ENCODE data around the gene CBARP.

Gene CBARP

GRCh38 chr19:1237027-1237659, 662 bp downstream of the CBARP start:
- CTCF ChIA-PET, result interaction anchor here (0.9 to 1.6 kb wide), 3 partner anchors 12 to 124 kb away, joined by 5 to 7 read pairs (median 5); no protein-coding TSS in a partner anchor
- no peak for DNase-seq (ENCODE audit: low read depth, low spot score)
- no peak for TF ChIP-seq CTCF (IDR thresholded peaks at IDR 0.05; ENCODE audit: insufficient read depth, low read length, missing control alignments)
- H3K4me3 ChIP-seq (ENCODE audit: low read depth, low read length), result peak overlapping the region; percentile 74
- POLR2A ChIA-PET, result interaction anchor here (1.0 to 2.1 kb wide), 2 partner anchors 16 to 32 kb away, joined by 4 to 6 read pairs; partner anchors contain the start of gene CIRBP

- peak overlapping the region; percentile 74 for H3K4me3 ChIP-seq (ENCODE audit: low read depth, low read length)
- ChIA-PET CTCF (interaction anchor here (0.9 to 1.6 kb wide), 3 partner anchors 11 to 123 kb away, joined by 5 to 7 read pairs (median 5); no protein-coding TSS in a partner anchor), POLR2A (interaction anchor here (0.5 to 2.1 kb wide), 3 partner anchors 16 to 188 kb away, joined by 3 to 6 read pairs (median 4); partner anchors contain the start of gene CIRBP)
- no peak for DNase-seq (ENCODE audit: low read depth, low spot score)
- no peak for TF ChIP-seq CTCF (IDR thresholded peaks at IDR 0.05; ENCODE audit: insufficient read depth, low read length, missing control alignments)
Observed at GRCh38 chr19:1236576-1236975, 1.2 kb downstream of the CBARP start.

GRCh38 chr19:1235625-1236538, 1.9 kb downstream of the CBARP start:
- TF ChIP-seq CTCF (IDR thresholded peaks at IDR 0.05; ENCODE audit: insufficient read depth, low read length, missing control alignments), result no peak
- no peak for DNase-seq (ENCODE audit: low read depth, low spot score)
- CTCF ChIA-PET, result interaction anchor here (0.9 to 1.6 kb wide), 4 partner anchors 9 to 123 kb away, joined by 5 to 7 read pairs (median 6); no protein-coding TSS in a partner anchor
- POLR2A ChIA-PET, result interaction anchor here (0.5 to 2.1 kb wide), 3 partner anchors 17 to 188 kb away, joined by 3 to 6 read pairs (median 4); partner anchors contain the start of gene CIRBP
- peak overlapping the region; percentile 74 for H3K4me3 ChIP-seq (ENCODE audit: low read depth, low read length)

- POLR2A ChIA-PET, result interaction anchor here (2.1 kb wide), 1 partner anchor 34 kb away, joined by 6 read pairs; the partner anchor contains the start of gene CIRBP
- CTCF ChIA-PET, result interaction anchor here (1.2 kb wide), 1 partner anchor 10 kb away, joined by 7 read pairs; no protein-coding TSS in a partner anchor
- H3K4me3 ChIP-seq (ENCODE audit: low read depth, low read length), result no peak overlapping the region
- TF ChIP-seq CTCF (IDR thresholded peaks at IDR 0.05; ENCODE audit: insufficient read depth, low read length, missing control alignments), result no peak
- DNase-seq (ENCODE audit: low read depth, low spot score), result no peak
Observed at GRCh38 chr19:1234955-1235380, 2.8 kb downstream of the CBARP start.

GRCh38 chr19:1234051-1234954, 3.5 kb downstream of the CBARP start:
- DNase-seq (ENCODE audit: low read depth, low spot score), result no peak
- ChIA-PET CTCF (no interaction called here), POLR2A (no interaction called here)
- TF ChIP-seq CTCF (IDR thresholded peaks at IDR 0.05; ENCODE audit: insufficient read depth, low read length, missing control alignments), result no peak
- H3K4me3 ChIP-seq (ENCODE audit: low read depth, low read length), result no peak overlapping the region

Measured in AG04449 (cell line).